Calu3 (cell line): Measurements from ENCODE around the gene PPFIBP2. TPM values are rescaled to one million over a fixed set of nuclear protein-coding genes. Genes with fewer than 3 reads are reported as not detected.

ENCODE experiments used
- BruUV-seq: library from RNA; stranded (reverse); fragments of 400-500 nt; replicated peaks from 2 replicates; lab custom pipeline; 2021; lab: Mats Ljungman, UMichigan
- CTCF ChIA-PET: fragments of 300-600 bp; sonication (Branson Sonifier 250); formaldehyde crosslinking; loops from one replicate; lab custom pipeline; 2022; ENCODE audit warnings: antibody characterized with exemption; lab: Charles Lee
- DNase-seq: peaks from one replicate; pipeline ENCODE4 v3.0.0; 2022
- H3K27ac Mint-ChIP-seq: one replicate; pipeline ENCODE4 v1.8.0; 2022; ENCODE audit warnings: mixed read lengths; ENCODE audit not compliant: unreplicated experiment
- H3K27me3 Mint-ChIP-seq: one replicate; pipeline ENCODE4 v1.8.0; 2022; ENCODE audit warnings: mixed read lengths; ENCODE audit not compliant: unreplicated experiment
- H3K36me3 Mint-ChIP-seq: one replicate; pipeline ENCODE4 v1.8.0; 2022; ENCODE audit warnings: mild to moderate bottlenecking, moderate library complexity, mixed read lengths; ENCODE audit not compliant: insufficient read depth, unreplicated experiment
- H3K4me1 Mint-ChIP-seq: one replicate; pipeline ENCODE4 v1.8.0; 2022; ENCODE audit warnings: mild to moderate bottlenecking, low read depth, mixed read lengths; ENCODE audit not compliant: unreplicated experiment
- H3K4me3 Mint-ChIP-seq: one replicate; pipeline ENCODE4 v1.8.0; 2022; ENCODE audit warnings: mild to moderate bottlenecking, low read depth, moderate library complexity, mixed read lengths; ENCODE audit not compliant: unreplicated experiment
- H3K9me3 Mint-ChIP-seq: one replicate; pipeline ENCODE4 v1.8.0; 2022; ENCODE audit warnings: low read depth, mixed read lengths; ENCODE audit not compliant: unreplicated experiment
- CTCF ChIP-seq: fragments of 200-600 bp; IDR thresholded peaks from one replicate; pipeline ENCODE4 v1.8.0; 2022; ENCODE audit warnings: antibody characterized with exemption; ENCODE audit not compliant: unreplicated experiment
- intact Hi-C: fragments of 100-400 bp; cut with micrococcal nuclease; formaldehyde crosslinking; loops from one replicate; pipeline ENCODE4 v1.10.0; 2022; ENCODE audit not compliant: unreplicated experiment
- total RNA-seq: library from RNA; stranded (reverse); gene quantifications from 2 replicates; pipeline ENCODE4 v1.2.3, GENCODE V29; 2022

Gene PPFIBP2
- total RNA-seq, 1 experiment from 2014 or later: 28.5 TPM

GRCh38 chr11:7530013-7530640 is 16.3 kb downstream of the PPFIBP2 start:
- no TSS peak for BruUV-seq
- Mint-ChIP-seq H3K9me3 (no peaks in the 10 kb centered on the region), H3K27me3 (peaks cover 44% of the 10 kb centered on the region), H3K4me1 (no peaks in the 10 kb centered on the region), H3K4me3 (no peak overlapping the region), H3K36me3 (no peaks in the 10 kb centered on the region), H3K27ac (no peak overlapping the region)
- DNase-seq: no peak
- CTCF ChIA-PET: interaction anchor here (1.6 kb wide), 1 partner anchor 17 kb away, joined by 3 read pairs; the partner anchor contains the start of gene PPFIBP2
- intact Hi-C loops: no loop called here
- no peak for TF ChIP-seq CTCF

- Mint-ChIP-seq H3K4me1 (peaks cover 3% of the 10 kb centered on the region), H3K36me3 (no peaks in the 10 kb centered on the region), H3K27me3 (peaks cover 44% of the 10 kb centered on the region), H3K4me3 (no peak overlapping the region), H3K27ac (no peak overlapping the region), H3K9me3 (no peaks in the 10 kb centered on the region)
- CTCF ChIA-PET: interaction anchor here (1.6 kb wide), 1 partner anchor 18 kb away, joined by 3 read pairs; the partner anchor contains the start of gene PPFIBP2
- intact Hi-C loops: no loop called here
- no peak for TF ChIP-seq CTCF
- no peak for DNase-seq
- BruUV-seq: no TSS peak
These were observed 17.2 kb downstream of the PPFIBP2 start for GRCh38 chr11:7531011-7531410.

- intact Hi-C loops: no loop called here
- Mint-ChIP-seq H3K27ac (no peak overlapping the region), H3K9me3 (no peaks in the 10 kb centered on the region), H3K4me1 (peaks cover 11% of the 10 kb centered on the region), H3K4me3 (no peak overlapping the region), H3K36me3 (no peaks in the 10 kb centered on the region), H3K27me3 (peaks cover 48% of the 10 kb centered on the region)
- BruUV-seq: no TSS peak
- no peak for TF ChIP-seq CTCF
- CTCF ChIA-PET: no interaction called here
- DNase-seq: no peak
These were observed 18.8 kb downstream of the PPFIBP2 start for GRCh38 chr11:7532405-7533145.

- Mint-ChIP-seq H3K27ac (no peak overlapping the region), H3K27me3 (peaks cover 55% of the 10 kb centered on the region)
- CTCF ChIA-PET: no interaction called here
These were observed 19.6 kb downstream of the PPFIBP2 start for GRCh38 chr11:7533199-7534041.

More at GRCh38 chr11:7533199-7534041, 19.6 kb downstream of the PPFIBP2 start:
- intact Hi-C loops: no loop called here
- no peak overlapping the region for H3K4me3 Mint-ChIP-seq
- TF ChIP-seq CTCF: no peak
- H3K36me3 Mint-ChIP-seq: no peaks in the 10 kb centered on the region
- DNase-seq: no peak
- no TSS peak for BruUV-seq
- peaks cover 11% of the 10 kb centered on the region for H3K4me1 Mint-ChIP-seq
- H3K9me3 Mint-ChIP-seq: no peaks in the 10 kb centered on the region
